Body of pancreas (tissue), 4 donors: ENCODE measurements around the gene PPP1R2C.

ENCODE experiments used
- POLR2A ChIP-seq, 3 donors: fragments of 450-650 bp; IDR thresholded peaks; one replicate each; pipeline ENCODE4 v1.6.1; 2016; ENCODE audit warnings: antibody characterized with exemption in 3 of 3, mild to moderate bottlenecking in 2 of 3
- TF ChIP-seq, protein P1 (sequence below), 7 experiments: fragments of 450-650 bp in 4 of 7; fragments of 200-600 bp in 3 of 7; sonication (generic) in 3 of 7; IDR thresholded peaks; one replicate each; pipeline ENCODE4 v1.5.1; 2016 to 2019; ENCODE audit warnings: antibody characterized with exemption in 7 of 7

- TF ChIP-seq, protein P1, sequence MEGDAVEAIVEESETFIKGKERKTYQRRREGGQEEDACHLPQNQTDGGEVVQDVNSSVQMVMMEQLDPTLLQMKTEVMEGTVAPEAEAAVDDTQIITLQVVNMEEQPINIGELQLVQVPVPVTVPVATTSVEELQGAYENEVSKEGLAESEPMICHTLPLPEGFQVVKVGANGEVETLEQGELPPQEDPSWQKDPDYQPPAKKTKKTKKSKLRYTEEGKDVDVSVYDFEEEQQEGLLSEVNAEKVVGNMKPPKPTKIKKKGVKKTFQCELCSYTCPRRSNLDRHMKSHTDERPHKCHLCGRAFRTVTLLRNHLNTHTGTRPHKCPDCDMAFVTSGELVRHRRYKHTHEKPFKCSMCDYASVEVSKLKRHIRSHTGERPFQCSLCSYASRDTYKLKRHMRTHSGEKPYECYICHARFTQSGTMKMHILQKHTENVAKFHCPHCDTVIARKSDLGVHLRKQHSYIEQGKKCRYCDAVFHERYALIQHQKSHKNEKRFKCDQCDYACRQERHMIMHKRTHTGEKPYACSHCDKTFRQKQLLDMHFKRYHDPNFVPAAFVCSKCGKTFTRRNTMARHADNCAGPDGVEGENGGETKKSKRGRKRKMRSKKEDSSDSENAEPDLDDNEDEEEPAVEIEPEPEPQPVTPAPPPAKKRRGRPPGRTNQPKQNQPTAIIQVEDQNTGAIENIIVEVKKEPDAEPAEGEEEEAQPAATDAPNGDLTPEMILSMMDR (IDR thresholded peaks at IDR 0.05): no peak
- TF ChIP-seq POLR2A (IDR thresholded peaks at IDR 0.05): no peak
These were observed 47.2 kb upstream of the PPP1R2C start for GRCh38 chrX:42825201-42825600.
